Sigmoid colon (tissue), 4 donors: ENCODE measurements around the gene FER1L5.
A peak's percentile ranks its signal among the peaks of the same experiment; 100 is the strongest.

ENCODE experiments used
- EP300 ChIP-seq, 4 donors: sonication (generic); formaldehyde crosslinking; IDR thresholded peaks; one replicate each; pipeline ENCODE4 v1.6.1; 2017; ENCODE audit warnings: antibody characterized with exemption in 4 of 4
- POLR2A ChIP-seq, 2 donors: fragments of 450-650 bp; IDR thresholded peaks; one replicate each; pipeline ENCODE4 v1.6.1; 2016; ENCODE audit warnings: antibody characterized with exemption in 2 of 2, mild to moderate bottlenecking in 2 of 2, moderate library complexity in 2 of 2

DNA sequence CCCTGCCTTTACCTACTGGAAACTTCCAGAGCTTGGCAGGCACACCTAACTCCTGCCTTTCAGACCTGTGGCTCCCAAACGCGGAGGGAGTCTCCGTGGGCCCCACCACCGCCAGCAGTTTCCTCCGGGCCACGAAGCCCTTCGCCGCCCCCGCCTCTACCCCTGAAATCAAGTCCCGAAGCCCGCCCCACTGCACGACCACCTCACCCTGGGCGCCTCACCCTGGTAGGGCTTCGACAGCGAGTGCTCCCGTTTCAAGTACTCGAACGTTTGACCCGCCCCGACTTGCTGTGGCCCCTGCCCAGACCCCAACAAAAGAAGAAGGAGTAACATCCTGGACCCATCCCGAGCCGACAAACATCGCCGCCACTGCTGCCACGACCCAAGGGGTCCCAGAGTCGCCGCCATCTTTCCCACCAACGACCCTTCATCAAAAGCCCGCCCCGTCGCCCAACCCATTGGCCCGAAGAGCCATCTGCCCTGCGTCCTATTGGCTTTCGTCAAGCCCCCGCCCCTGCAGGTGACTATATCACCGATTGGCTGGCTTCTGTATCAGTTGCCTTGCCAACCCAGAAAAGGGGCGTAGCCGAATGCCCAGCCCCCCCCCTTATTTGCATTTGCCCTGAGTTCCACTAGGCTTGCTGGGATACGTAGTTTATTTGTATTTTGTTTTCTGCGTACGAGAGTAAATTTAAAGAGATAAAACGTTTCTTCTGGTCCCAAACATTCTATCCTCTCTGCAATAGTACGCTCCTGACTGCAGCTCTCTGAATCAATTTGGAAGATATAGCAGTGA is 97.3 kb downstream of the FER1L5 start, which contains the start of gene LMAN2L:
- peak; percentile 26 to 48 for TF ChIP-seq POLR2A (IDR thresholded peaks at IDR 0.05)
- TF ChIP-seq EP300 (IDR thresholded peaks at IDR 0.05) = no peak
